Raji (cell line): ENCODE measurements around the gene TMPRSS11A.

Experiments used
- POLR2A ChIP-seq: IDR thresholded peaks from 2 replicates; pipeline ENCODE4 v1.6.1; 2011; ENCODE audit warnings: low read depth, low read length, control low read depth; ENCODE audit not compliant: insufficient read depth

TMPRSS11A gene

GRCh38 chr4:67892253-67892652 is 71.0 kb downstream of the TMPRSS11A start:
- TF ChIP-seq POLR2A = no peak

- TF ChIP-seq POLR2A = no peak
Measured at GRCh38 chr4:67891645-67892044, 71.6 kb downstream of the TMPRSS11A start.

- no peak for TF ChIP-seq POLR2A
Measured at GRCh38 chr4:67886281-67886680, 77.0 kb downstream of the TMPRSS11A start.

- TF ChIP-seq POLR2A = no peak
Measured at GRCh38 chr4:67885762-67886161, 77.5 kb downstream of the TMPRSS11A start.

- TF ChIP-seq POLR2A = no peak
Measured at GRCh38 chr4:67884701-67885100, 78.6 kb downstream of the TMPRSS11A start.

GRCh38 chr4:67883902-67884301 is 79.4 kb downstream of the TMPRSS11A start, which contains the start of gene TMPRSS11D:
Gene TMPRSS11D (minus strand): TSS chr4:67884002. CDS start chr4:67883933, 69 bp downstream.
- TF ChIP-seq POLR2A = no peak

- TF ChIP-seq POLR2A = no peak
Measured at GRCh38 chr4:67883458-67883857, 79.8 kb downstream of the TMPRSS11A start.

- TF ChIP-seq POLR2A = no peak
Measured at GRCh38 chr4:67880866-67881610, 82.3 kb downstream of the TMPRSS11A start.

- no peak for TF ChIP-seq POLR2A
Measured at GRCh38 chr4:67879486-67879885, 83.8 kb downstream of the TMPRSS11A start.

- no peak for TF ChIP-seq POLR2A
Measured at GRCh38 chr4:67877086-67877485, 86.2 kb downstream of the TMPRSS11A start.

GRCh38 chr4:67874986-67875385 is 88.3 kb downstream of the TMPRSS11A start:
- TF ChIP-seq POLR2A = no peak

GRCh38 chr4:67873116-67873515 is 90.2 kb downstream of the TMPRSS11A start:
- no peak for TF ChIP-seq POLR2A

GRCh38 chr4:67871867-67872266 is 91.4 kb downstream of the TMPRSS11A start:
- TF ChIP-seq POLR2A = no peak

GRCh38 chr4:67869580-67870190 is 93.6 kb downstream of the TMPRSS11A start:
- no peak for TF ChIP-seq POLR2A

GRCh38 chr4:67861513-67861912 is 101.8 kb downstream of the TMPRSS11A start:
- TF ChIP-seq POLR2A = no peak
